ENCODE results near the gene KIRREL1. TPM values are rescaled to one million over a fixed set of nuclear protein-coding genes. Genes with fewer than 3 reads are reported as not detected.

Gene KIRREL1
- total RNA-seq, 1 donor, result 174 TPM

DNA sequence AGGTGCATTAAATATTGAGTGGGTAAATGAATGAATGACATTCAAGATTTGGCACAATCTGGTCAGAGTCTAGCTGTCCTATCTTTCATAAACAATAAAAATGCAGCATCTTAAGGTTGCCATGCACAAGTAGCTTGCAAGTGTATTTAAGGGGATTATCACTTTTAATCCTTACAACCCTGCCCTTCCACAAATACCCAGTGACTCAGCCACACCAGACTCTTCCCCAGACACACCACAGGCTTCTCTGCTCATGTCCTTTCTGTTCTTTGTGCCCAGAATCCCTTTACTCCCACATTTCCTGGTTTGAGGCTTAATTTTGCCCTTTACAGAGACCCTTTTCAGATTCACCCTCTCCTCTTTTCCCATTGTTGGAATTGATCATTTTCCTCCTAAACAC is 59.8 kb downstream of the KIRREL1 start:
- H3K4me1 ChIP-seq (ENCODE audit: insufficient read depth, low read length), result peaks cover 10% of the 10 kb centered on the region
- no peak for DNase-seq (ENCODE audit: insufficient read length, low spot score, missing footprints)
- no peak overlapping the region for H3K4me2 ChIP-seq (ENCODE audit: insufficient read depth, low read length)
- no peaks in the 10 kb centered on the region for H3K9me3 ChIP-seq (ENCODE audit: low read depth, low read length)
- H3K36me3 ChIP-seq (ENCODE audit: insufficient read depth, low read length), result peaks cover 29% of the 10 kb centered on the region
- H3K4me3 ChIP-seq (ENCODE audit: insufficient read depth, low read length), result no peak overlapping the region
- no peak for TF ChIP-seq CTCF (IDR thresholded peaks at IDR 0.05; ENCODE audit: extremely low read depth, low read depth, low read length)
- H3K27ac ChIP-seq (ENCODE audit: low read depth, low read length), result no peak overlapping the region
- peaks cover 94% of the 10 kb centered on the region for H4K20me1 ChIP-seq (ENCODE audit: insufficient read depth, low read length)
- H2AFZ ChIP-seq (ENCODE audit: low read length), result no peak overlapping the region
- H3K27me3 ChIP-seq (ENCODE audit: insufficient read depth, low read length), result no peaks in the 10 kb centered on the region
- H3K79me2 ChIP-seq (ENCODE audit: insufficient read depth, low read length), result peaks cover 92% of the 10 kb centered on the region

DNA sequence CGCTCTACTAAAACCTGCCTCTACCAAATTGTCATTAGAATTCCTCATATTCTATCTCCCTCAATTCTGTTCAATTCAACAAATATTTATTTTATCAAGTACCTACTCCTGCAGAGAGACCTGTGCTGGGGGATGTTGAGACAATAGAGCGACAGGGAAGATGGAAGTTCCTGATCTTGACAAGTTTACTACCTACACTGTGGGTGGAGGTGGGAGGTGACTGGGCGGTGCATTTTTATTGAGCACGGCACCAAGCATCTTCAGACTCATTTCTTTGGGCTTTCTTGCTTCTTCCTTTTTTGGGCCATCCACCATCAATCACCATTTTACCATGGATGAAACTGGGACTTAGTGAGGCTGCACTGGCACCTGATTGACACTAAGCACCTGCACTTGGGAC is 61.3 kb downstream of the KIRREL1 start:
- Histone ChIP-seq H4K20me1 (ENCODE audit: insufficient read depth, low read length) (peaks cover 94% of the 10 kb centered on the region), H3K4me3 (ENCODE audit: insufficient read depth, low read length) (no peak overlapping the region), H3K27ac (ENCODE audit: low read depth, low read length) (no peak overlapping the region), H3K4me2 (ENCODE audit: insufficient read depth, low read length) (no peak overlapping the region), H3K36me3 (ENCODE audit: insufficient read depth, low read length) (peaks cover 30% of the 10 kb centered on the region), H3K79me2 (ENCODE audit: insufficient read depth, low read length) (peaks cover 92% of the 10 kb centered on the region), H3K4me1 (ENCODE audit: insufficient read depth, low read length) (peaks cover 7% of the 10 kb centered on the region), H3K27me3 (ENCODE audit: insufficient read depth, low read length) (no peaks in the 10 kb centered on the region), H3K9me3 (ENCODE audit: low read depth, low read length) (no peaks in the 10 kb centered on the region), H2AFZ (ENCODE audit: low read length) (no peak overlapping the region)
- DNase-seq (ENCODE audit: insufficient read length, low spot score, missing footprints), result no peak
- no peak for TF ChIP-seq CTCF (IDR thresholded peaks at IDR 0.05; ENCODE audit: extremely low read depth, low read depth, low read length)

GRCh38 chr1:158055854-158056253 is 62.4 kb downstream of the KIRREL1 start:
- H3K27me3 ChIP-seq (ENCODE audit: insufficient read depth, low read length), result no peaks in the 10 kb centered on the region
- H3K4me1 ChIP-seq (ENCODE audit: insufficient read depth, low read length), result peaks cover 5% of the 10 kb centered on the region
- no peak overlapping the region for H3K4me2 ChIP-seq (ENCODE audit: insufficient read depth, low read length)
- H3K79me2 ChIP-seq (ENCODE audit: insufficient read depth, low read length), result peaks cover 92% of the 10 kb centered on the region
- no peak for DNase-seq (ENCODE audit: insufficient read length, low spot score, missing footprints)
- H3K36me3 ChIP-seq (ENCODE audit: insufficient read depth, low read length), result peaks cover 23% of the 10 kb centered on the region
- H3K4me3 ChIP-seq (ENCODE audit: insufficient read depth, low read length), result no peak overlapping the region
- no peak overlapping the region for H2AFZ ChIP-seq (ENCODE audit: low read length)
- no peak for TF ChIP-seq CTCF (IDR thresholded peaks at IDR 0.05; ENCODE audit: extremely low read depth, low read depth, low read length)
- peaks cover 94% of the 10 kb centered on the region for H4K20me1 ChIP-seq (ENCODE audit: insufficient read depth, low read length)
- no peak overlapping the region for H3K27ac ChIP-seq (ENCODE audit: low read depth, low read length)
- no peaks in the 10 kb centered on the region for H3K9me3 ChIP-seq (ENCODE audit: low read depth, low read length)

- DNase-seq (ENCODE audit: insufficient read length, low spot score, missing footprints), result no peak
- Histone ChIP-seq H3K36me3 (ENCODE audit: insufficient read depth, low read length) (peaks cover 22% of the 10 kb centered on the region), H2AFZ (ENCODE audit: low read length) (no peak overlapping the region), H3K27ac (ENCODE audit: low read depth, low read length) (no peak overlapping the region), H3K4me3 (ENCODE audit: insufficient read depth, low read length) (no peak overlapping the region), H4K20me1 (ENCODE audit: insufficient read depth, low read length) (peaks cover 94% of the 10 kb centered on the region), H3K9me3 (ENCODE audit: low read depth, low read length) (no peaks in the 10 kb centered on the region), H3K27me3 (ENCODE audit: insufficient read depth, low read length) (no peaks in the 10 kb centered on the region), H3K4me1 (ENCODE audit: insufficient read depth, low read length) (peaks cover 5% of the 10 kb centered on the region), H3K79me2 (ENCODE audit: insufficient read depth, low read length) (peaks cover 92% of the 10 kb centered on the region), H3K4me2 (ENCODE audit: insufficient read depth, low read length) (no peak overlapping the region)
- no peak for TF ChIP-seq CTCF (IDR thresholded peaks at IDR 0.05; ENCODE audit: extremely low read depth, low read depth, low read length)
These were observed 63.1 kb downstream of the KIRREL1 start for GRCh38 chr1:158056498-158056897.
